ENCODE results near the gene RHOBTB1. TPM values are rescaled to one million over a fixed set of nuclear protein-coding genes. Genes with fewer than 3 reads are reported as not detected.

Gene RHOBTB1
- total and polyA plus RNA-seq, 4 donors = 2.7 to 11.8 (median 4.9) TPM

DNA sequence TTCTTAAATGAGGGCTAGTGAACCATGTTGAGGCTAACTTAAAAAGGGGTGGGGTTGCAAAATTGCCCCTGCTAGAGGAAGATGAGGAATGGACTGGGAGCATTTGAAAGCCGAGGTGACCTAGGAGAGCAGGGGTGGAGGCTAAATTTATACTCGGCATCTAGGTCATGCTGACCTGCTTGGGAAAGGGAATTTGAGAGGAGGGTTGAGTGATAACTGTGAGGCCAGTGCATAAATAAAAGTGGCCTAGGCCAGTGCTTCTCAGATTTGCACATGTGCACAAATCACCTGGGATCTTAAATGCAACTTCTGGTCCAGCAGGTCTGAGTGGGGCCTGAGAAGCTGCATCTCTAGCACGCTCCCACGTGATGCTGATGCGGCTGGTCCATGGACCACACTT is 95.3 kb downstream of the RHOBTB1 start (continued):
- TF ChIP-seq, protein P1, sequence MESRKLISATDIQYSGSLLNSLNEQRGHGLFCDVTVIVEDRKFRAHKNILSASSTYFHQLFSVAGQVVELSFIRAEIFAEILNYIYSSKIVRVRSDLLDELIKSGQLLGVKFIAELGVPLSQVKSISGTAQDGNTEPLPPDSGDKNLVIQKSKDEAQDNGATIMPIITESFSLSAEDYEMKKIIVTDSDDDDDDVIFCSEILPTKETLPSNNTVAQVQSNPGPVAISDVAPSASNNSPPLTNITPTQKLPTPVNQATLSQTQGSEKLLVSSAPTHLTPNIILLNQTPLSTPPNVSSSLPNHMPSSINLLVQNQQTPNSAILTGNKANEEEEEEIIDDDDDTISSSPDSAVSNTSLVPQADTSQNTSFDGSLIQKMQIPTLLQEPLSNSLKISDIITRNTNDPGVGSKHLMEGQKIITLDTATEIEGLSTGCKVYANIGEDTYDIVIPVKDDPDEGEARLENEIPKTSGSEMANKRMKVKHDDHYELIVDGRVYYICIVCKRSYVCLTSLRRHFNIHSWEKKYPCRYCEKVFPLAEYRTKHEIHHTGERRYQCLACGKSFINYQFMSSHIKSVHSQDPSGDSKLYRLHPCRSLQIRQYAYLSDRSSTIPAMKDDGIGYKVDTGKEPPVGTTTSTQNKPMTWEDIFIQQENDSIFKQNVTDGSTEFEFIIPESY (IDR thresholded peaks at IDR 0.05) = no peak
- TF ChIP-seq RAD21 (IDR thresholded peaks at IDR 0.05) (no peak), YY1 (IDR thresholded peaks at IDR 0.05) (no peak), GABPA (IDR thresholded peaks at IDR 0.05 in 1 of 2, conservative IDR thresholded peaks at IDR 0.05 in 1 of 2) (no peak), SP1 (IDR thresholded peaks at IDR 0.05) (no peak)

DNA sequence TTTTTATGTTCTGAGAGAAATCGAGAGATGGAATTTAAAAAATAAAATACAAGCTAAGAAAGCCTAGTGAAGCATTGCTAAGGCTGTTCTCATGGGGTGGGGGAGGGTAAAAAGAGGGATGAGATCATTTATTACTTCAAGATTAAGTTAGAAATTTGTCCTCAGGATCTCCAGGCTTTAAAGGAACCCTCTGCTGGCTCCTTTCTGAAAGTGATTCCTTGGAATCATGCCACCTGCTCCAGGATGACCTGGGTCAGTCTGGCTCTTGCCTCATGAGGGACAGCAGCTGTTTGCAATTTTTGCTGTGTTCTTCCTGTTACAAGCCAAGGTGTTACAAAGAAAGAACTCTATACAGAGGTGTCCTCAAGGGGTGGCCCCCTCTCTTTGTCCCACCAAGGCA is 95.9 kb downstream of the RHOBTB1 start:
- WGBS = 81% methylated on average over 1 of the region's 1 CpG
- Histone ChIP-seq H3K36me3 (ENCODE audit: control insufficient read depth in 4 of 4, insufficient read depth in 3 of 4, low read depth in 1 of 4, low read length in 3 of 4) (no peaks in the 10 kb centered on the region), H3K4me1 (ENCODE audit: control insufficient read depth in 4 of 4, insufficient read depth in 4 of 4, low read length in 3 of 4) (no peaks in the 10 kb centered on the region), H3K9ac (ENCODE audit: low read depth in 1 of 2, low read length in 2 of 2) (no peak overlapping the region), H3K27ac (ENCODE audit: low read depth in 1 of 2, low read length in 2 of 2) (no peak overlapping the region), H3K4me3 (ENCODE audit: low read depth in 1 of 3, low read length in 3 of 3) (no peak overlapping the region), H3K27me3 (ENCODE audit: control insufficient read depth in 4 of 4, insufficient read depth in 4 of 4, low read length in 3 of 4) (no peaks in the 10 kb centered on the region), H3K9me3 (ENCODE audit: control insufficient read depth in 4 of 4, low read length in 3 of 4) (no peaks in the 10 kb centered on the region)
- TF ChIP-seq, protein P2, sequence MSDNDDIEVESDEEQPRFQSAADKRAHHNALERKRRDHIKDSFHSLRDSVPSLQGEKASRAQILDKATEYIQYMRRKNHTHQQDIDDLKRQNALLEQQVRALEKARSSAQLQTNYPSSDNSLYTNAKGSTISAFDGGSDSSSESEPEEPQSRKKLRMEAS (IDR thresholded peaks at IDR 0.05) = no peak
- TF ChIP-seq NR2F2 (IDR thresholded peaks at IDR 0.05) = peak; percentile 30
- TF ChIP-seq, protein P3, sequence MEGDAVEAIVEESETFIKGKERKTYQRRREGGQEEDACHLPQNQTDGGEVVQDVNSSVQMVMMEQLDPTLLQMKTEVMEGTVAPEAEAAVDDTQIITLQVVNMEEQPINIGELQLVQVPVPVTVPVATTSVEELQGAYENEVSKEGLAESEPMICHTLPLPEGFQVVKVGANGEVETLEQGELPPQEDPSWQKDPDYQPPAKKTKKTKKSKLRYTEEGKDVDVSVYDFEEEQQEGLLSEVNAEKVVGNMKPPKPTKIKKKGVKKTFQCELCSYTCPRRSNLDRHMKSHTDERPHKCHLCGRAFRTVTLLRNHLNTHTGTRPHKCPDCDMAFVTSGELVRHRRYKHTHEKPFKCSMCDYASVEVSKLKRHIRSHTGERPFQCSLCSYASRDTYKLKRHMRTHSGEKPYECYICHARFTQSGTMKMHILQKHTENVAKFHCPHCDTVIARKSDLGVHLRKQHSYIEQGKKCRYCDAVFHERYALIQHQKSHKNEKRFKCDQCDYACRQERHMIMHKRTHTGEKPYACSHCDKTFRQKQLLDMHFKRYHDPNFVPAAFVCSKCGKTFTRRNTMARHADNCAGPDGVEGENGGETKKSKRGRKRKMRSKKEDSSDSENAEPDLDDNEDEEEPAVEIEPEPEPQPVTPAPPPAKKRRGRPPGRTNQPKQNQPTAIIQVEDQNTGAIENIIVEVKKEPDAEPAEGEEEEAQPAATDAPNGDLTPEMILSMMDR (IDR thresholded peaks at IDR 0.05; ENCODE audit: low read depth, low read length, missing input control) = peak; percentile 3
- TF ChIP-seq, protein P4, sequence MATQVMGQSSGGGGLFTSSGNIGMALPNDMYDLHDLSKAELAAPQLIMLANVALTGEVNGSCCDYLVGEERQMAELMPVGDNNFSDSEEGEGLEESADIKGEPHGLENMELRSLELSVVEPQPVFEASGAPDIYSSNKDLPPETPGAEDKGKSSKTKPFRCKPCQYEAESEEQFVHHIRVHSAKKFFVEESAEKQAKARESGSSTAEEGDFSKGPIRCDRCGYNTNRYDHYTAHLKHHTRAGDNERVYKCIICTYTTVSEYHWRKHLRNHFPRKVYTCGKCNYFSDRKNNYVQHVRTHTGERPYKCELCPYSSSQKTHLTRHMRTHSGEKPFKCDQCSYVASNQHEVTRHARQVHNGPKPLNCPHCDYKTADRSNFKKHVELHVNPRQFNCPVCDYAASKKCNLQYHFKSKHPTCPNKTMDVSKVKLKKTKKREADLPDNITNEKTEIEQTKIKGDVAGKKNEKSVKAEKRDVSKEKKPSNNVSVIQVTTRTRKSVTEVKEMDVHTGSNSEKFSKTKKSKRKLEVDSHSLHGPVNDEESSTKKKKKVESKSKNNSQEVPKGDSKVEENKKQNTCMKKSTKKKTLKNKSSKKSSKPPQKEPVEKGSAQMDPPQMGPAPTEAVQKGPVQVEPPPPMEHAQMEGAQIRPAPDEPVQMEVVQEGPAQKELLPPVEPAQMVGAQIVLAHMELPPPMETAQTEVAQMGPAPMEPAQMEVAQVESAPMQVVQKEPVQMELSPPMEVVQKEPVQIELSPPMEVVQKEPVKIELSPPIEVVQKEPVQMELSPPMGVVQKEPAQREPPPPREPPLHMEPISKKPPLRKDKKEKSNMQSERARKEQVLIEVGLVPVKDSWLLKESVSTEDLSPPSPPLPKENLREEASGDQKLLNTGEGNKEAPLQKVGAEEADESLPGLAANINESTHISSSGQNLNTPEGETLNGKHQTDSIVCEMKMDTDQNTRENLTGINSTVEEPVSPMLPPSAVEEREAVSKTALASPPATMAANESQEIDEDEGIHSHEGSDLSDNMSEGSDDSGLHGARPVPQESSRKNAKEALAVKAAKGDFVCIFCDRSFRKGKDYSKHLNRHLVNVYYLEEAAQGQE (IDR thresholded peaks at IDR 0.05) = no peak
- no peak for TF ChIP-seq YY1 (IDR thresholded peaks at IDR 0.05)
- TF ChIP-seq HNF4A (conservative IDR thresholded peaks at IDR 0.05) = no peak
- TF ChIP-seq FOXA1 (IDR thresholded peaks at IDR 0.05) = no peak
- TF ChIP-seq RXRA (IDR thresholded peaks at IDR 0.05) = no peak
- peak in 1 of 2 donors; percentile 24 for TF ChIP-seq RAD21 (IDR thresholded peaks at IDR 0.05)
- no peak for TF ChIP-seq EGR1 (IDR thresholded peaks at IDR 0.05; ENCODE audit: low read depth in 2 of 2)
- DNase-seq (ENCODE audit: low spot score) = no peak

DNA sequence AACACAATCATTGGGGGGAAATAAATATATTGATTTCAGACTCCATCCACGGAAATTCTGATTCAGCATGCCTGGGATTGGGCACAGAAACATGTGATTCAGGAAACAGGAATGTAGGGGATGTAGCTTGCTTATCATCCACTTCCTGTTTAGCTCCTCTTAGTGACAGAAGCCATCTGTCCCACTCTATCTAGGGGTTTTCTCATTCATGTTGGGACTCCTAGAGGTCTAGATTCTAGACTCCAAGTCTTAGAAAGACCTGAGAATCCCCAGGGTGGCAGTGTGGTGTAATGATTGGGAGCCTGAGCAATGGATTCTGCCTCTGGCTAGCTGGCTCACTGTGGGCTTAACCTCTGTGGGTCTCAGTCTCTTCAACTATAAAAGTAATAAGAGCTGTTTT is 97.8 kb downstream of the RHOBTB1 start:
- WGBS = 41% methylated on average over 1 of the region's 1 CpG
- Histone ChIP-seq H3K4me1 (ENCODE audit: control insufficient read depth in 4 of 4, insufficient read depth in 4 of 4, low read length in 3 of 4) (no peaks in the 10 kb centered on the region), H3K9me3 (ENCODE audit: control insufficient read depth in 4 of 4, low read length in 3 of 4) (no peaks in the 10 kb centered on the region), H3K27ac (ENCODE audit: low read depth in 1 of 2, low read length in 2 of 2) (peak overlapping the region in 1 of 2 donors; percentile 37), H3K36me3 (ENCODE audit: control insufficient read depth in 4 of 4, insufficient read depth in 3 of 4, low read depth in 1 of 4, low read length in 3 of 4) (no peaks in the 10 kb centered on the region), H3K4me3 (ENCODE audit: low read depth in 1 of 3, low read length in 3 of 3) (no peak overlapping the region), H3K27me3 (ENCODE audit: control insufficient read depth in 4 of 4, insufficient read depth in 4 of 4, low read length in 3 of 4) (no peaks in the 10 kb centered on the region), H3K9ac (ENCODE audit: low read depth in 1 of 2, low read length in 2 of 2) (no peak overlapping the region)
- no peak for DNase-seq (ENCODE audit: low spot score)
- TF ChIP-seq, protein P5, sequence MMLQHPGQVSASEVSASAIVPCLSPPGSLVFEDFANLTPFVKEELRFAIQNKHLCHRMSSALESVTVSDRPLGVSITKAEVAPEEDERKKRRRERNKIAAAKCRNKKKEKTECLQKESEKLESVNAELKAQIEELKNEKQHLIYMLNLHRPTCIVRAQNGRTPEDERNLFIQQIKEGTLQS (IDR thresholded peaks at IDR 0.05) = no peak
- TF ChIP-seq FOXA1 (IDR thresholded peaks at IDR 0.05) (no peak), RAD21 (IDR thresholded peaks at IDR 0.05) (peak in 1 of 2 donors; percentile 38), GABPA (IDR thresholded peaks at IDR 0.05 in 1 of 2, conservative IDR thresholded peaks at IDR 0.05 in 1 of 2) (no peak), FOXA2 (IDR thresholded peaks at IDR 0.05) (no peak), NR2F2 (IDR thresholded peaks at IDR 0.05) (peak; percentile 19)

Data from liver (tissue), 9 donors.